Stomach (tissue), 4 donors: ENCODE results near the gene SMIM24.
"Not testable (repeated sequence)": the region's sequence is repeated elsewhere in the genome, so short reads cannot be mapped to it uniquely, and the experiment has no call there.

ENCODE experiments used
- CTCF ChIP-seq, 7 experiments: fragments of 450-650 bp in 4 of 7; fragments of 200-600 bp in 3 of 7; sonication (generic) in 3 of 7; IDR thresholded peaks; one replicate each; pipeline ENCODE4 v1.5.1; 2016 to 2019; ENCODE audit warnings: antibody characterized with exemption in 7 of 7, control low read depth in 2 of 7, mild to moderate bottlenecking in 1 of 7
- EP300 ChIP-seq: sonication (generic); formaldehyde crosslinking; IDR thresholded peaks from one replicate; pipeline ENCODE4 v1.6.1; 2017; ENCODE audit warnings: antibody characterized with exemption
- POLR2AphosphoS5 ChIP-seq, 3 donors: sonication (generic); formaldehyde crosslinking; IDR thresholded peaks; one replicate each; pipeline ENCODE4 v1.6.1; 2016; ENCODE audit warnings: antibody characterized with exemption in 3 of 3

GRCh38 chr19:3529299-3529698 is 49.0 kb upstream of the SMIM24 start:
- not testable (repeated sequence) for TF ChIP-seq CTCF (IDR thresholded peaks at IDR 0.05); EP300; POLR2AphosphoS5 (IDR thresholded peaks at IDR 0.05)
